Measurements from ENCODE around the gene ACTR3C. TPM values are rescaled to one million over a fixed set of nuclear protein-coding genes. Genes with fewer than 3 reads are reported as not detected.

Gene ACTR3C
- total RNA-seq, 1 donor from 2014 or later, result not detected

Other genes with a start within 250 kb of the ACTR3C start
- 2.0 and 14.3 TPM in 2 replicates for gene LRRC61, start 190 bp downstream of the ACTR3C start, total RNA-seq (ENCODE audit: low replicate concordance)
- 0.19 and 0.43 TPM in 2 replicates for gene RARRES2, start 18.1 kb upstream of the ACTR3C start, total RNA-seq (ENCODE audit: low replicate concordance)
- gene REPIN1, start 45.3 kb upstream of the ACTR3C start, total RNA-seq (ENCODE audit: low replicate concordance), result 18.0 and 58.9 TPM in 2 replicates
- 3.0 and 26.1 TPM in 2 replicates for gene ZNF775, start 55.8 kb upstream of the ACTR3C start, total RNA-seq (ENCODE audit: low replicate concordance)
- gene GIMAP8, start 127.1 kb upstream of the ACTR3C start, total RNA-seq (ENCODE audit: low replicate concordance), result not detected in 2 replicates
- gene GIMAP7, start 191.3 kb upstream of the ACTR3C start, total RNA-seq (ENCODE audit: low replicate concordance), result not detected in 2 replicates
- gene GIMAP4, start 243.8 kb upstream of the ACTR3C start, total RNA-seq (ENCODE audit: low replicate concordance), result not detected in 2 replicates